Esophagus squamous epithelium (tissue), 5 donors: ENCODE measurements around the gene PLD4. TPM values are rescaled to one million over a fixed set of nuclear protein-coding genes. Genes with fewer than 3 reads are reported as not detected.

ENCODE experiments used
- DNase-seq: peaks from one replicate; lab custom pipeline; 2025; lab: John Stamatoyannopoulos, UW
- H3K27ac ChIP-seq, 4 donors: fragments of 200-600 bp; sonication (generic); one replicate each; pipeline ENCODE4 v1.5.1; 2016 to 2019; ENCODE audit warnings: mild to moderate bottlenecking in 1 of 4
- H3K27me3 ChIP-seq, 4 donors: fragments of 200-600 bp; sonication (generic); 1 replicate in 3 of 4; 2 replicates in 1 of 4; pipeline versions ENCODE4 v1.5.1 to v1.6.0; 2017 to 2021; ENCODE audit warnings: antibody characterized with exemption in 1 of 4
- H3K36me3 ChIP-seq, 3 donors: fragments of 200-600 bp; sonication (generic); one replicate each; pipeline ENCODE4 v1.5.1; 2016 to 2019
- H3K4me1 ChIP-seq, 3 donors: fragments of 200-600 bp; sonication (generic); one replicate each; pipeline ENCODE4 v1.5.1; 2017 to 2019
- H3K4me3 ChIP-seq, 4 donors: fragments of 200-600 bp; sonication (generic); 1 replicate in 3 of 4; 2 replicates in 1 of 4; pipeline ENCODE4 v1.5.1; 2016 to 2019; ENCODE audit warnings: mild to moderate bottlenecking in 2 of 4, moderate library complexity in 1 of 4
- H3K9me3 ChIP-seq, 3 donors: fragments of 200-600 bp; sonication (generic); one replicate each; pipeline ENCODE4 v1.5.1; 2016 to 2019
- POLR2A ChIP-seq, 4 donors: fragments of 450-650 bp; IDR thresholded peaks; one replicate each; pipeline ENCODE4 v1.6.1; 2017; ENCODE audit warnings: antibody characterized with exemption in 4 of 4, mild to moderate bottlenecking in 4 of 4, moderate library complexity in 3 of 4
- WGBS, 2 donors: methylation state at CpG; one replicate each; pipeline ENCODE4 v1.1.5; 2018; 5-methylcytosine and 5-hydroxymethylcytosine counted together
- intact Hi-C: fragments of 100-400 bp; cut with DNase I; formaldehyde crosslinking; loops from one replicate; pipeline ENCODE4 v1.15.0; 2022
- total RNA-seq, 4 donors: library from RNA; depleted of rRNA; stranded (reverse); fragments of >200 nt; gene quantifications; one replicate each; pipeline ENCODE4 v1.1.0, GENCODE V29; 2016
- TF ChIP-seq, protein P1 (sequence below), 6 experiments: fragments of 450-650 bp in 4 of 6; fragments of 200-600 bp in 2 of 6; sonication (generic) in 2 of 6; IDR thresholded peaks; one replicate each; pipeline ENCODE4 v1.5.1; 2016 to 2019; ENCODE audit warnings: antibody characterized with exemption in 6 of 6, mild to moderate bottlenecking in 4 of 6, moderate library complexity in 4 of 6
- donor health status: DM: yes; HTN: yes; CAD: no.

The PLD4 gene
- total RNA-seq, 4 donors from 2014 or later = 0.18 to 0.95 (median 0.64) TPM

GRCh38 chr14:104898195-104898558, 26.5 kb upstream of the PLD4 start:
- H3K27me3 ChIP-seq = no peaks in the 10 kb centered on the region
- no peak overlapping the region for H3K4me3 ChIP-seq
- intact Hi-C loops = loop anchor here (5.0 kb wide), 1 partner anchor 149 kb away; no protein-coding TSS in a partner anchor
- H3K27ac ChIP-seq = no peak overlapping the region
- TF ChIP-seq, protein P1, sequence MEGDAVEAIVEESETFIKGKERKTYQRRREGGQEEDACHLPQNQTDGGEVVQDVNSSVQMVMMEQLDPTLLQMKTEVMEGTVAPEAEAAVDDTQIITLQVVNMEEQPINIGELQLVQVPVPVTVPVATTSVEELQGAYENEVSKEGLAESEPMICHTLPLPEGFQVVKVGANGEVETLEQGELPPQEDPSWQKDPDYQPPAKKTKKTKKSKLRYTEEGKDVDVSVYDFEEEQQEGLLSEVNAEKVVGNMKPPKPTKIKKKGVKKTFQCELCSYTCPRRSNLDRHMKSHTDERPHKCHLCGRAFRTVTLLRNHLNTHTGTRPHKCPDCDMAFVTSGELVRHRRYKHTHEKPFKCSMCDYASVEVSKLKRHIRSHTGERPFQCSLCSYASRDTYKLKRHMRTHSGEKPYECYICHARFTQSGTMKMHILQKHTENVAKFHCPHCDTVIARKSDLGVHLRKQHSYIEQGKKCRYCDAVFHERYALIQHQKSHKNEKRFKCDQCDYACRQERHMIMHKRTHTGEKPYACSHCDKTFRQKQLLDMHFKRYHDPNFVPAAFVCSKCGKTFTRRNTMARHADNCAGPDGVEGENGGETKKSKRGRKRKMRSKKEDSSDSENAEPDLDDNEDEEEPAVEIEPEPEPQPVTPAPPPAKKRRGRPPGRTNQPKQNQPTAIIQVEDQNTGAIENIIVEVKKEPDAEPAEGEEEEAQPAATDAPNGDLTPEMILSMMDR (IDR thresholded peaks at IDR 0.05) = no peak
- peaks cover 0 to 36% (median 0%) of the 10 kb centered on the region in 3 donors for H3K4me1 ChIP-seq
- H3K36me3 ChIP-seq = peaks cover 0 to 24% (median under 1%) of the 10 kb centered on the region in 3 donors
- 64 to 90% methylated on average over 1 to 7 of the region's 7 CpGs for WGBS, 2 donors
- H3K9me3 ChIP-seq = no peaks in the 10 kb centered on the region
- no peak for DNase-seq

GRCh38 chr14:104898870-104899510, 25.7 kb upstream of the PLD4 start:
- Histone ChIP-seq H3K36me3 (peaks cover 0 to 16% (median 0%) of the 10 kb centered on the region in 3 donors), H3K4me1 (peaks cover 0 to 32% (median 0%) of the 10 kb centered on the region in 3 donors), H3K4me3 (no peak overlapping the region), H3K27ac (no peak overlapping the region), H3K9me3 (no peaks in the 10 kb centered on the region), H3K27me3 (no peaks in the 10 kb centered on the region)
- no peak for DNase-seq
- intact Hi-C loops = loop anchor here (5.0 kb wide), 1 partner anchor 148 kb away; no protein-coding TSS in a partner anchor
- WGBS, 2 donors = 78 to 80% methylated on average over 20 to 24 of the region's 24 CpGs
- TF ChIP-seq POLR2A (IDR thresholded peaks at IDR 0.05) = no peak
- TF ChIP-seq, protein P1 (IDR thresholded peaks at IDR 0.05) = no peak

GRCh38 chr14:104899781-104900180, 24.9 kb upstream of the PLD4 start:
- Histone ChIP-seq H3K36me3 (peaks cover 0 to 8% (median 0%) of the 10 kb centered on the region in 3 donors), H3K27me3 (peaks cover 0 to 2% (median 0%) of the 10 kb centered on the region in 4 donors), H3K27ac (no peak overlapping the region), H3K4me1 (peaks cover 0 to 28% (median 0%) of the 10 kb centered on the region in 3 donors), H3K9me3 (no peaks in the 10 kb centered on the region), H3K4me3 (no peak overlapping the region)
- no peak for DNase-seq
- no peak for TF ChIP-seq POLR2A (IDR thresholded peaks at IDR 0.05)
- TF ChIP-seq, protein P1 (IDR thresholded peaks at IDR 0.05) = no peak
- 40 to 58% methylated on average over 2 of the region's 2 CpGs for WGBS, 2 donors
- intact Hi-C loops = loop anchor here (5.0 kb wide), 1 partner anchor 148 kb away; no protein-coding TSS in a partner anchor

DNA sequence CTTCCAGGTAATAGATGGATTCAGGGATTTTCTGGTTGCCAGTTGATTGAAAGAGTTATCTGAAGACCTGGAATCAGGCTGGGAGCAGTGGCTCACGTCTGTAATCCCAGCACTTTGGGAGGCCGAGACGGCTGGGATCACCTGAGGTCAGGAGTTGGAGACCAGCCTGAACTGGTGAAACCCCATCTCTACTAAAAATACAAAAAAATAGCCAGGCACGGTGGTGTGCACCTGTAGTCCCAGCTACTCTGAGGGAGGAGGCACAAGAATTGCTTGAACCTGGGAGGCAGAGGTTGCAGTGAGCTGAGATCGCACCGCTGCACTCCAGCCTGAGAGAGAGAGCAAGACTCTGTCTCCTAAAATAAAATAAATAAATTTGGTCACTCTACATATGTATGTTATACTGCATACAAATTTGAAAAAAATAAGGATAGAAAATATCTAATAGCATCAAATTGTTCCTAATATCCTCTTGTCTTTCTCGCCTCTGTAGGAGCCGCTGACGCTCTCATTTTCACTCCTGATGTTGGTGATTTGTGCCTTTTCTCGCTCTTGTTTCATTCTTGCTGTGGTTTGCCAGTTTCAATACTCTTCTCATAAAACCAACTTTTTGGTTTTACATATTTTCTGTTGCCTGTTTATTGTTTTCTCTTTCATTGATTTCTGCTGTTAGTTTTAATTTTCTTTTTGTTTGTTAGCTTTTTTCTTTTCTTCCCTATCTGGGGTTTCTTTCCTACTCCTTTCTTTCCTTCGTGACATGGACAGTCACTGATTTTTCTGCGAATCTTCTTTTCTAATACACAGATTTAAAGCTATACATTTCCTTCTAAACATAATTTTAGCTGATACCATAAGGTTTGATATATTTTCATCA, 23.8 kb upstream of the PLD4 start:
- H3K4me1 ChIP-seq = peaks cover 0 to 17% (median 0%) of the 10 kb centered on the region in 3 donors
- intact Hi-C loops = no loop called here
- H3K27me3 ChIP-seq = peaks cover 0 to 5% (median 0%) of the 10 kb centered on the region in 4 donors
- WGBS, 2 donors = 75 to 83% methylated on average over 12 of the region's 12 CpGs
- no peaks in the 10 kb centered on the region for H3K9me3 ChIP-seq
- H3K27ac ChIP-seq = no peak overlapping the region
- H3K4me3 ChIP-seq = no peak overlapping the region
- DNase-seq = no peak
- no peak for TF ChIP-seq POLR2A (IDR thresholded peaks at IDR 0.05)
- TF ChIP-seq, protein P1 (IDR thresholded peaks at IDR 0.05) = no peak
- no peaks in the 10 kb centered on the region for H3K36me3 ChIP-seq
